ENCODE data around the gene PFN4. TPM values are rescaled to one million over a fixed set of nuclear protein-coding genes. Genes with fewer than 3 reads are reported as not detected.

PFN4 gene
- total and polyA plus RNA-seq, 9 of the 15 experiments (the other 6 are each of a cell fraction or from before 2014, with no cell fraction given) = 0.07 to 0.54 (median 0.31) TPM; not detected in 2

DNA sequence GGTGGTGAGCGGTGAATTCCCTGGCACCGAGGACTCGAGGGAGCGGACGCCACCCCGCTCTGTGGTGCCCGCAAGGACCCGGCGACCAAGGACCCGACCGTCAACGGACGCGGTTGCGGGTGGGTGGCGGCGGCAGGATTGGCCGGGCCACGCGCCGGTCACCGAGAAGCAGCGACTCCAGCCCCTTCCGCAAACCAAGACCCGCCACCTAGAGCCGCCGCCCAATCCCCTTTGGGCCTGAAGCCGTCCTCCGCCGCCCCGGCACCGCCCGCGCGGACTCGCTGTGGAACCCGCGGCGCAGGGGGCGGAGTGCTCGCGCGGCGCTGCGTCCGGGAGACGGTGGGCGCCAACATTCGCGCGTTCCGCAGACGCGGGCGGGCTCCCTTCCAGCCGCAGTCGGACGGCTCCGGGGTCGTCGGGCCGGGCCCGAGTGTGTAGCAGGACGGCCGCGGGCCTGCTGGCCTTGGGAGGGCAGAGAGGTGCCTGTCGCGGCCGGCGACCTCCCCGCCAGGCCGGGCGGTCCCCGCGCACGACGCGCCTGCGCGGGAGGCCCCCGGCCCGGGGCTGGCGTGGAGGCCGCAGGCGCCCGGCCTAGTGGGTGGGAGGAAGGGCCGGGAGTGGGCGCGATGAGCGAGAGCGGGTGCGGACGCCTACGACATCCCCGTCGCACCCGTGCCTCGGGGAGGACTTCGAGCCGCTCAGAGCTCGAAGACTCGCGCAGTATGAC, at the start of gene PFN4, which contains the start of gene FAM228B (continued):
- TF ChIP-seq PML (IDR thresholded peaks at IDR 0.05; ENCODE audit: low read length) (0 out of 2 replicates have a peak, but pooled peaks have one; percentile 32), HMG20A (CRISPR knock-in tag; conservative IDR thresholded peaks at IDR 0.05) (no peak), CAMTA2 (CRISPR knock-in tag; conservative IDR thresholded peaks at IDR 0.05) (no peak), PHF21A (IDR thresholded peaks at IDR 0.05; ENCODE audit: borderline replicate concordance, low read depth) (no peak), ZKSCAN3 (CRISPR knock-in tag; IDR thresholded peaks at IDR 0.05) (no peak), JUN (IDR thresholded peaks at IDR 0.05; ENCODE audit: borderline replicate concordance, low read depth, low read length) (no peak), JUN (CRISPR knock-in tag; IDR thresholded peaks at IDR 0.05; ENCODE audit: borderline replicate concordance) (no peak), EGR1 (conservative IDR thresholded peaks at IDR 0.05) (peak; percentile 71), ZNF696 (CRISPR knock-in tag; conservative IDR thresholded peaks at IDR 0.05) (no peak), SMAD1 (IDR thresholded peaks at IDR 0.05; ENCODE audit: low read depth, low read length, partially characterized antibody) (peak; percentile 27), SAFB2 (IDR thresholded peaks at IDR 0.05; ENCODE audit: borderline replicate concordance, low read depth, low read length, severe bottlenecking) (no peak), CEBPB (tag; IDR thresholded peaks at IDR 0.05) (no peak), FOS (IDR thresholded peaks at IDR 0.05; ENCODE audit: extremely low read depth, insufficient read length) (peak; percentile 32), MBD2 (IDR thresholded peaks at IDR 0.05; ENCODE audit: borderline replicate concordance, low read depth) (peak; percentile 35; the same call in 1 of the 2 replicates), SMAD3 (CRISPR knock-in tag; conservative IDR thresholded peaks at IDR 0.05) (no peak), SNRNP70 (optimal IDR thresholded peaks at IDR 0.05; ENCODE audit: low read depth, low read length) (no peak)
- TF ChIP-seq, protein P1, sequence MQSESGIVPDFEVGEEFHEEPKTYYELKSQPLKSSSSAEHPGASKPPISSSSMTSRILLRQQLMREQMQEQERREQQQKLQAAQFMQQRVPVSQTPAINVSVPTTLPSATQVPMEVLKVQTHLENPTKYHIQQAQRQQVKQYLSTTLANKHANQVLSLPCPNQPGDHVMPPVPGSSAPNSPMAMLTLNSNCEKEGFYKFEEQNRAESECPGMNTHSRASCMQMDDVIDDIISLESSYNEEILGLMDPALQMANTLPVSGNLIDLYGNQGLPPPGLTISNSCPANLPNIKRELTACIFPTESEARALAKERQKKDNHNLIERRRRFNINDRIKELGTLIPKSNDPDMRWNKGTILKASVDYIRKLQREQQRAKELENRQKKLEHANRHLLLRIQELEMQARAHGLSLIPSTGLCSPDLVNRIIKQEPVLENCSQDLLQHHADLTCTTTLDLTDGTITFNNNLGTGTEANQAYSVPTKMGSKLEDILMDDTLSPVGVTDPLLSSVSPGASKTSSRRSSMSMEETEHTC (IDR thresholded peaks at IDR 0.05) = no peak
- TF ChIP-seq, protein P2, sequence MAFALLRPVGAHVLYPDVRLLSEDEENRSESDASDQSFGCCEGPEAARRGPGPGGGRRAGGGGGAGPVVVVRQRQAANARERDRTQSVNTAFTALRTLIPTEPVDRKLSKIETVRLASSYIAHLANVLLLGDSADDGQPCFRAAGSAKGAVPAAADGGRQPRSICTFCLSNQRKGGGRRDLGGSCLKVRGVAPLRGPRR (CRISPR knock-in tag; IDR thresholded peaks at IDR 0.05) = no peak
- TF ChIP-seq, protein P3, sequence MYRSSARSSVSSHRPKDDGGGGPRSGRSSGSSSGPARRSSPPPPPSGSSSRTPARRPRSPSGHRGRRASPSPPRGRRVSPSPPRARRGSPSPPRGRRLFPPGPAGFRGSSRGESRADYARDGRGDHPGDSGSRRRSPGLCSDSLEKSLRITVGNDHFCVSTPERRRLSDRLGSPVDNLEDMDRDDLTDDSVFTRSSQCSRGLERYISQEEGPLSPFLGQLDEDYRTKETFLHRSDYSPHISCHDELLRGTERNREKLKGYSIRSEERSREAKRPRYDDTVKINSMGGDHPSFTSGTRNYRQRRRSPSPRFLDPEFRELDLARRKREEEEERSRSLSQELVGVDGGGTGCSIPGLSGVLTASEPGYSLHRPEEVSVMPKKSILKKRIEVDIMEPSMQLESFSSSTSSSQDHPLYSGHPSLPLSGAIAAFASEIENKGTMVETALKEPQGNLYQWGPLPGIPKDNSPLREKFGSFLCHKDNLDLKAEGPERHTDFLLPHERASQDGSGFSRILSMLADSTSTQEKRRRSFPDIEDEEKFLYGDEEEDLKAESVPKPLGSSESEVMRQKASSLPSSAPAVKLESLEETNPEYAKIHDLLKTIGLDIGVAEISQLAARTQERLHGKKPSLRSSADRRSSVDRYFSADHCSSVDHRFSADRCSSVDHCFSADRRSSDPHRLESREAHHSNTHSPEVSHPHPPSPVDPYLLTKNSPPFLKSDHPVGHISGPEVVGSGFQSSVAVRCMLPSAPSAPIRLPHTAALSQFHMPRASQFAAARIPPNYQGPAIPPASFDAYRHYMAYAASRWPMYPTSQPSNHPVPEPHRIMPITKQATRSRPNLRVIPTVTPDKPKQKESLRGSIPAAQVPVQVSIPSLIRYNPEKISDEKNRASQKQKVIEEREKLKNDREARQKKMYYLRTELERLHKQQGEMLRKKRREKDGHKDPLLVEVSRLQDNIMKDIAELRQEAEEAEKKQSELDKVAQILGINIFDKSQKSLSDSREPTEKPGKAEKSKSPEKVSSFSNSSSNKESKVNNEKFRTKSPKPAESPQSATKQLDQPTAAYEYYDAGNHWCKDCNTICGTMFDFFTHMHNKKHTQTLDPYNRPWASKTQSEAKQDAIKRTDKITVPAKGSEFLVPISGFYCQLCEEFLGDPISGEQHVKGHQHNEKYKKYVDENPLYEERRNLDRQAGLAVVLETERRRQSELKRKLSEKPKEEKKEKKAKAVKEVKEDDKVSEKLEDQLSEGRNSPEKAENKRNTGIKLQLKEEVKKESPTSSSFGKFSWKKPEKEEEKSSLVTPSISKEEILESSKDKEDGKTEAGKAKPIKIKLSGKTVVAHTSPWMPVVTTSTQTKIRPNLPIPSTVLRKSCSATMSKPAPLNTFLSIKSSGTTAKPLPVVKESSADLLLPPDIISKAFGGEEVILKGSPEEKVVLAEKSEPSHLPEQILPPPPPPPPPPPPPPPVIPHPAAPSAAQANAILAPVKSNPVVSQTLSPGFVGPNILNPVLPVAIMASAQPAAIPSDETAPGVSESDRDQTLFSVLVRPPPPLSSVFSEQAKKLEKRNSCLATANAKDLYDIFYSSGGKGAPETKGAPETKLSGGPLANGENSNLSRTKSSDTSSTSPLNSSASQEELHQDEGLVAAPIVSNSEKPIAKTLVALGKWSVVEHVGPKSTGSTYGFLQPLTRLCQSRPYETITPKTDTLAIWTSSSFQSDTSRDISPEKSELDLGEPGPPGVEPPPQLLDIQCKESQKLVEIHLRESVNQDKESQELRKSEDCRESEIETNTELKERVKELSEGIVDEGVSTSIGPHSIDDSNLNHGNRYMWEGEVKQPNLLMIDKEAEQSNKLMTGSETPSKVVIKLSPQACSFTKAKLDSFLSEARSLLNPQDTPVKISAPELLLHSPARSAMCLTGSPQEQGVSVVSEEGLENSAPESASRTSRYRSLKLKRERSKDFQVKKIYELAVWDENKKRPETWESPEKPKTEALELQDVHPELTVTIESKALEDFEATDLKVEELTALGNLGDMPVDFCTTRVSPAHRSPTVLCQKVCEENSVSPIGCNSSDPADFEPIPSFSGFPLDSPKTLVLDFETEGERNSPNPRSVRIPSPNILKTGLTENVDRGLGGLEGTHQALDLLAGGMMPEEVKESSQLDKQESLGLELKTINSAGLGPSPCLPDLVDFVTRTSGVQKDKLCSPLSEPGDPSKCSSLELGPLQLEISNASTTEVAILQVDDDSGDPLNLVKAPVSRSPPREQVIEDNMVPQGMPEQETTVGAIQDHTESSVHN (IDR thresholded peaks at IDR 0.05; ENCODE audit: borderline replicate concordance in 1 of 2, low read depth in 1 of 2) = no peak
